ENCODE measurements around the gene SLC22A23.

GRCh38 chr6:3433005-3433404 is 23.8 kb downstream of the SLC22A23 start:
- TF ChIP-seq GATA2 (IDR thresholded peaks at IDR 0.05; ENCODE audit: low read depth, low read length) (no peak), GATA3 (IDR thresholded peaks at IDR 0.05; ENCODE audit: low read depth, low read length) (no peak)
